COLO668 (cell line): ENCODE results near the gene CUL5.
A peak's percentile ranks its signal among the peaks of the same experiment; 100 is the strongest.
"Not testable (repeated sequence)": the region's sequence is repeated elsewhere in the genome, so short reads cannot be mapped to it uniquely, and the experiment has no call there.

Experiments
- DNase-seq: peaks from one replicate; lab custom pipeline; 2025; ENCODE audit not compliant: unreplicated experiment; lab: John Stamatoyannopoulos, UW

The CUL5 gene

GRCh38 chr11:108019870-108020540 is 11.3 kb downstream of the CUL5 start:
- DNase-seq, result peak; percentile 14

- DNase-seq, result no peak
Measured at GRCh38 chr11:108025387-108026080, 16.8 kb downstream of the CUL5 start.

- DNase-seq, result no peak
Measured at GRCh38 chr11:108027057-108027456, 18.4 kb downstream of the CUL5 start.

GRCh38 chr11:108028822-108029441 is 20.2 kb downstream of the CUL5 start:
- not testable (repeated sequence) for DNase-seq

GRCh38 chr11:108031604-108032003 is 22.9 kb downstream of the CUL5 start:
- DNase-seq, result not testable (repeated sequence)

GRCh38 chr11:108032800-108033199 is 24.1 kb downstream of the CUL5 start:
- no peak for DNase-seq

GRCh38 chr11:108034034-108034433 is 25.3 kb downstream of the CUL5 start:
- no peak for DNase-seq

GRCh38 chr11:108034952-108035351 is 26.3 kb downstream of the CUL5 start:
- DNase-seq, result no peak

GRCh38 chr11:108035690-108036089 is 27.0 kb downstream of the CUL5 start:
- no peak for DNase-seq

- no peak for DNase-seq
Measured at GRCh38 chr11:108037211-108037610, 28.5 kb downstream of the CUL5 start.

GRCh38 chr11:108037636-108038035 is 28.9 kb downstream of the CUL5 start:
- DNase-seq, result no peak

GRCh38 chr11:108048269-108048668 is 39.6 kb downstream of the CUL5 start:
- DNase-seq, result no peak

GRCh38 chr11:108062336-108062735 is 53.6 kb downstream of the CUL5 start:
- DNase-seq, result no peak

- no peak for DNase-seq
Measured at GRCh38 chr11:108063410-108063809, 54.7 kb downstream of the CUL5 start.

GRCh38 chr11:108069947-108070346 is 61.2 kb downstream of the CUL5 start:
- DNase-seq, result no peak

- DNase-seq, result no peak
Measured at GRCh38 chr11:108084811-108085210, 76.1 kb downstream of the CUL5 start.

- no peak for DNase-seq
Measured at GRCh38 chr11:108085672-108086071, 77.0 kb downstream of the CUL5 start.

- DNase-seq, result no peak
Measured at GRCh38 chr11:108092134-108092533, 83.4 kb downstream of the CUL5 start.

- DNase-seq, result no peak
Measured at GRCh38 chr11:108093128-108093904, 84.6 kb downstream of the CUL5 start.

- DNase-seq, result no peak
Measured at GRCh38 chr11:108097179-108097578, 88.5 kb downstream of the CUL5 start.

- no peak for DNase-seq
Measured at GRCh38 chr11:108101090-108101775, 92.5 kb downstream of the CUL5 start.
